HEK293 (cell line): ENCODE results near the gene THRSP.

Source experiments
- CTCF ChIP-seq: fragments of 450-650 bp; formaldehyde crosslinking; IDR thresholded peaks from 2 replicates; pipeline ENCODE4 v1.5.1; 2016; ENCODE audit warnings: missing biosample characterization, missing genetic modification characterization
- ZBTB17 ChIP-seq: fragments of 450-650 bp; formaldehyde crosslinking; IDR thresholded peaks from 2 replicates; pipeline ENCODE4 v1.5.1; 2016; ENCODE audit warnings: missing biosample characterization, missing genetic modification characterization
- ZNF146 ChIP-seq: fragments of 450-650 bp; formaldehyde crosslinking; IDR thresholded peaks from 2 replicates; pipeline ENCODE4 v1.5.1; 2016; ENCODE audit warnings: missing biosample characterization, missing genetic modification characterization
- ZNF518A ChIP-seq: fragments of 450-650 bp; formaldehyde crosslinking; conservative IDR thresholded peaks from 2 replicates; pipeline ENCODE4 v1.5.1; 2016; ENCODE audit warnings: low read depth, missing biosample characterization, missing genetic modification characterization
- ZNF623 ChIP-seq: fragments of 450-650 bp; formaldehyde crosslinking; IDR thresholded peaks from 2 replicates; pipeline ENCODE4 v1.5.1; 2016; ENCODE audit warnings: missing biosample characterization, missing genetic modification characterization
- ZSCAN23 ChIP-seq: fragments of 450-650 bp; formaldehyde crosslinking; IDR thresholded peaks from 2 replicates; pipeline ENCODE4 v1.5.1; 2016; ENCODE audit warnings: missing biosample characterization, missing genetic modification characterization

- TF ChIP-seq ZBTB17 (tag by site-specific recombination), result no peak
- no peak for TF ChIP-seq CTCF
- no peak for TF ChIP-seq ZSCAN23
- TF ChIP-seq ZNF146, result no peak
- no peak for TF ChIP-seq ZNF518A
- TF ChIP-seq ZNF623, result no peak
Observed at GRCh38 chr11:78031629-78032028, 32.0 kb upstream of the THRSP start.
